Ishikawa (cell line): Measurements from ENCODE around the gene ZNF546.

ENCODE experiments used
- CEBPB ChIP-seq: IDR thresholded peaks from 2 replicates; pipeline ENCODE4 v1.6.1; 2012
- EGR1 ChIP-seq: IDR thresholded peaks from 2 replicates; pipeline ENCODE4 v1.6.1; 2012
- EP300 ChIP-seq: IDR thresholded peaks from 2 replicates; pipeline ENCODE4 v1.6.1; 2012; ENCODE audit warnings: borderline replicate concordance
- FOXM1 ChIP-seq: IDR thresholded peaks from 2 replicates; pipeline ENCODE4 v1.6.1; 2012; ENCODE audit warnings: low read depth, borderline replicate concordance
- NFIC ChIP-seq: IDR thresholded peaks from 2 replicates; pipeline ENCODE4 v1.6.1; 2012
- RAD21 ChIP-seq: IDR thresholded peaks from 2 replicates; pipeline ENCODE4 v1.6.1; 2012; ENCODE audit warnings: low read depth
- REST ChIP-seq: IDR thresholded peaks from 2 replicates; pipeline ENCODE4 v1.6.1; 2012; ENCODE audit warnings: low read depth, mild to moderate bottlenecking
- TAF1 ChIP-seq: IDR thresholded peaks from 2 replicates; pipeline ENCODE4 v1.6.1; 2012; ENCODE audit warnings: low read depth, mild to moderate bottlenecking
- TCF12 ChIP-seq: IDR thresholded peaks from 2 replicates; pipeline ENCODE4 v1.6.1; 2012; ENCODE audit warnings: low read depth
- TEAD4 ChIP-seq: IDR thresholded peaks from 2 replicates; pipeline ENCODE4 v1.6.1; 2012
- YY1 ChIP-seq: IDR thresholded peaks from 2 replicates; pipeline ENCODE4 v1.6.1; 2012; ENCODE audit warnings: low read depth
- ZBTB7A ChIP-seq: IDR thresholded peaks from 2 replicates; pipeline ENCODE4 v1.6.1; 2012; ENCODE audit warnings: low read depth
- TF ChIP-seq, protein P1 (sequence below): IDR thresholded peaks from 2 replicates; pipeline ENCODE4 v1.6.1; 2012
- TF ChIP-seq, protein P2 (sequence below): IDR thresholded peaks from 2 replicates; pipeline ENCODE4 v1.6.1; 2012

GRCh38 chr19:39951686-39952085 is 45.2 kb upstream of the ZNF546 start:
- TF ChIP-seq EGR1: no peak
- TF ChIP-seq EP300: no peak
- TF ChIP-seq TEAD4: no peak
- TF ChIP-seq TAF1: no peak
- TF ChIP-seq, protein P1, sequence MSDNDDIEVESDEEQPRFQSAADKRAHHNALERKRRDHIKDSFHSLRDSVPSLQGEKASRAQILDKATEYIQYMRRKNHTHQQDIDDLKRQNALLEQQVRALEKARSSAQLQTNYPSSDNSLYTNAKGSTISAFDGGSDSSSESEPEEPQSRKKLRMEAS: no peak
- no peak for TF ChIP-seq REST
- TF ChIP-seq NFIC: no peak
- TF ChIP-seq RAD21: no peak
- TF ChIP-seq, protein P2, sequence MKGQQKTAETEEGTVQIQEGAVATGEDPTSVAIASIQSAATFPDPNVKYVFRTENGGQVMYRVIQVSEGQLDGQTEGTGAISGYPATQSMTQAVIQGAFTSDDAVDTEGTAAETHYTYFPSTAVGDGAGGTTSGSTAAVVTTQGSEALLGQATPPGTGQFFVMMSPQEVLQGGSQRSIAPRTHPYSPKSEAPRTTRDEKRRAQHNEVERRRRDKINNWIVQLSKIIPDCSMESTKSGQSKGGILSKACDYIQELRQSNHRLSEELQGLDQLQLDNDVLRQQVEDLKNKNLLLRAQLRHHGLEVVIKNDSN: no peak
- TF ChIP-seq CEBPB: no peak
- no peak for TF ChIP-seq ZBTB7A
- TF ChIP-seq FOXM1: no peak
- no peak for TF ChIP-seq YY1
- TF ChIP-seq TCF12: no peak
